ENCODE measurements around the gene PLCB4. TPM values are rescaled to one million over a fixed set of nuclear protein-coding genes. Genes with fewer than 3 reads are reported as not detected.

PLCB4 gene
- total and polyA plus RNA-seq, 2 experiments from 2014 or later = 6.5 to 16.1 TPM

DNA sequence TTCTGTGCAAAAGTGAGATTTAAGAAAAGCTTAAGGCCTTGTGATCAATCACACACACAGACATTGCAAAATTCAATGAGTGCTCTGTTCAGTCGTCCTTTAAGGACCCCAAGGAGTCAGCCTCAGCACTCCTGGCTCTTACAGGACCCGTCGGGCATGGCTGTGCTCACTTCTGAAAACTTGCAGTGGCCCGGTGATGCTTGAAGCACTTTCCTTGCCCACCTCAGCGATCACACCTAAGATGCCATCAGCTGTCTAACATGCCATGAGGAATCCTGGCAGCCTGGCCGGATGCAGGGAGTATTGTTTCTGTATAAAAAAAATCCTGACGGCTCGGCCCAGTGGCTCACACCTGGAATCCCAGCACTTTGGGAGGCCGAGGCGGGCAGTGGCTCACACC, 344.1 kb downstream of the PLCB4 start:
- peaks cover 9% of the 10 kb centered on the region for H3K36me3 Mint-ChIP-seq (ENCODE audit: low read depth)
- ATAC-seq = no peak
- Histone ChIP-seq H3K36me3 (ENCODE audit: insufficient read depth) (no peaks in the 10 kb centered on the region), H2AFZ (no peak overlapping the region), H3K4me2 (no peak overlapping the region), H3F3A (replicated peaks; ENCODE audit: low read depth) (no peaks in the 10 kb centered on the region), H3K4me1 (ENCODE audit: insufficient read depth) (no peaks in the 10 kb centered on the region), H4K20me1 (replicated peaks; ENCODE audit: insufficient read depth) (no peaks in the 10 kb centered on the region), H3K27me3 (ENCODE audit: insufficient read depth) (no peaks in the 10 kb centered on the region), H3K4me3 (no peak overlapping the region), H3K79me2 (replicated peaks; ENCODE audit: insufficient read depth) (no peaks in the 10 kb centered on the region), H3K9me2 (ENCODE audit: insufficient read depth) (no peaks in the 10 kb centered on the region), H3K27ac (ENCODE audit: low read depth) (no peak overlapping the region)
- DNase-seq (ENCODE audit: low spot score) = no peak
- no peak overlapping the region for H3K27ac Mint-ChIP-seq
- H3K4me3 Mint-ChIP-seq = no peak overlapping the region
- H3K9me3 Mint-ChIP-seq = no peaks in the 10 kb centered on the region
- no peaks in the 10 kb centered on the region for H3K27me3 Mint-ChIP-seq (ENCODE audit: insufficient read depth, low read depth, poor library complexity)
- TF ChIP-seq, protein P1, sequence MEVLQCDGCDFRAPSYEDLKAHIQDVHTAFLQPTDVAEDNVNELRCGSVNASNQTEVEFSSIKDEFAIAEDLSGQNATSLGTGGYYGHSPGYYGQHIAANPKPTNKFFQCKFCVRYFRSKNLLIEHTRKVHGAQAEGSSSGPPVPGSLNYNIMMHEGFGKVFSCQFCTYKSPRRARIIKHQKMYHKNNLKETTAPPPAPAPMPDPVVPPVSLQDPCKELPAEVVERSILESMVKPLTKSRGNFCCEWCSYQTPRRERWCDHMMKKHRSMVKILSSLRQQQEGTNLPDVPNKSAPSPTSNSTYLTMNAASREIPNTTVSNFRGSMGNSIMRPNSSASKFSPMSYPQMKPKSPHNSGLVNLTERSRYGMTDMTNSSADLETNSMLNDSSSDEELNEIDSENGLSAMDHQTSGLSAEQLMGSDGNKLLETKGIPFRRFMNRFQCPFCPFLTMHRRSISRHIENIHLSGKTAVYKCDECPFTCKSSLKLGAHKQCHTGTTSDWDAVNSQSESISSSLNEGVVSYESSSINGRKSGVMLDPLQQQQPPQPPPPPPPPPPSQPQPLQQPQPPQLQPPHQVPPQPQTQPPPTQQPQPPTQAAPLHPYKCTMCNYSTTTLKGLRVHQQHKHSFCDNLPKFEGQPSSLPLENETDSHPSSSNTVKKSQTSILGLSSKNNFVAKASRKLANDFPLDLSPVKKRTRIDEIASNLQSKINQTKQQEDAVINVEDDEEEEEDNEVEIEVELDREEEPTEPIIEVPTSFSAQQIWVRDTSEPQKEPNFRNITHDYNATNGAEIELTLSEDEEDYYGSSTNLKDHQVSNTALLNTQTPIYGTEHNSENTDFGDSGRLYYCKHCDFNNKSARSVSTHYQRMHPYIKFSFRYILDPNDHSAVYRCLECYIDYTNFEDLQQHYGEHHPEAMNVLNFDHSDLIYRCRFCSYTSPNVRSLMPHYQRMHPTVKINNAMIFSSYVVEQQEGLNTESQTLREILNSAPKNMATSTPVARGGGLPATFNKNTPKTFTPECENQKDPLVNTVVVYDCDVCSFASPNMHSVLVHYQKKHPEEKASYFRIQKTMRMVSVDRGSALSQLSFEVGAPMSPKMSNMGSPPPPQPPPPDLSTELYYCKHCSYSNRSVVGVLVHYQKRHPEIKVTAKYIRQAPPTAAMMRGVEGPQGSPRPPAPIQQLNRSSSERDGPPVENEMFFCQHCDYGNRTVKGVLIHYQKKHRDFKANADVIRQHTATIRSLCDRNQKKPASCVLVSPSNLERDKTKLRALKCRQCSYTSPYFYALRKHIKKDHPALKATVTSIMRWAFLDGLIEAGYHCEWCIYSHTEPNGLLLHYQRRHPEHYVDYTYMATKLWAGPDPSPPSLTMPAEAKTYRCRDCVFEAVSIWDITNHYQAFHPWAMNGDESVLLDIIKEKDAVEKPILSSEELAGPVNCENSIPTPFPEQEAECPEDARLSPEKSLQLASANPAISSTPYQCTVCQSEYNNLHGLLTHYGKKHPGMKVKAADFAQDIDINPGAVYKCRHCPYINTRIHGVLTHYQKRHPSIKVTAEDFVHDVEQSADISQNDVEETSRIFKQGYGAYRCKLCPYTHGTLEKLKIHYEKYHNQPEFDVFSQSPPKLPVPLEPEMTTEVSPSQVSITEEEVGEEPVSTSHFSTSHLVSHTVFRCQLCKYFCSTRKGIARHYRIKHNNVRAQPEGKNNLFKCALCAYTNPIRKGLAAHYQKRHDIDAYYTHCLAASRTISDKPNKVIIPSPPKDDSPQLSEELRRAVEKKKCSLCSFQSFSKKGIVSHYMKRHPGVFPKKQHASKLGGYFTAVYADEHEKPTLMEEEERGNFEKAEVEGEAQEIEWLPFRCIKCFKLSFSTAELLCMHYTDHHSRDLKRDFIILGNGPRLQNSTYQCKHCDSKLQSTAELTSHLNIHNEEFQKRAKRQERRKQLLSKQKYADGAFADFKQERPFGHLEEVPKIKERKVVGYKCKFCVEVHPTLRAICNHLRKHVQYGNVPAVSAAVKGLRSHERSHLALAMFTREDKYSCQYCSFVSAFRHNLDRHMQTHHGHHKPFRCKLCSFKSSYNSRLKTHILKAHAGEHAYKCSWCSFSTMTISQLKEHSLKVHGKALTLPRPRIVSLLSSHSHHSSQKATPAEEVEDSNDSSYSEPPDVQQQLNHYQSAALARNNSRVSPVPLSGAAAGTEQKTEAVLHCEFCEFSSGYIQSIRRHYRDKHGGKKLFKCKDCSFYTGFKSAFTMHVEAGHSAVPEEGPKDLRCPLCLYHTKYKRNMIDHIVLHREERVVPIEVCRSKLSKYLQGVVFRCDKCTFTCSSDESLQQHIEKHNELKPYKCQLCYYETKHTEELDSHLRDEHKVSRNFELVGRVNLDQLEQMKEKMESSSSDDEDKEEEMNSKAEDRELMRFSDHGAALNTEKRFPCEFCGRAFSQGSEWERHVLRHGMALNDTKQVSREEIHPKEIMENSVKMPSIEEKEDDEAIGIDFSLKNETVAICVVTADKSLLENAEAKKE (CRISPR knock-in tag; IDR thresholded peaks at IDR 0.05) = no peak
- TF ChIP-seq JUNB (IDR thresholded peaks at IDR 0.05; ENCODE audit: unreplicated experiment) (no peak), STAT1 (IDR thresholded peaks at IDR 0.05; ENCODE audit: unreplicated experiment) (no peak), ZNF114 (CRISPR knock-in tag; IDR thresholded peaks at IDR 0.05) (no peak), EZH2 (IDR thresholded peaks at IDR 0.05; ENCODE audit: low read depth, unreplicated experiment) (no peak), ZNF331 (CRISPR knock-in tag; IDR thresholded peaks at IDR 0.05; ENCODE audit: low read depth) (no peak), POLR2AphosphoS5 (IDR thresholded peaks at IDR 0.05; ENCODE audit: low read depth) (no peak)
- TF ChIP-seq, protein P2, sequence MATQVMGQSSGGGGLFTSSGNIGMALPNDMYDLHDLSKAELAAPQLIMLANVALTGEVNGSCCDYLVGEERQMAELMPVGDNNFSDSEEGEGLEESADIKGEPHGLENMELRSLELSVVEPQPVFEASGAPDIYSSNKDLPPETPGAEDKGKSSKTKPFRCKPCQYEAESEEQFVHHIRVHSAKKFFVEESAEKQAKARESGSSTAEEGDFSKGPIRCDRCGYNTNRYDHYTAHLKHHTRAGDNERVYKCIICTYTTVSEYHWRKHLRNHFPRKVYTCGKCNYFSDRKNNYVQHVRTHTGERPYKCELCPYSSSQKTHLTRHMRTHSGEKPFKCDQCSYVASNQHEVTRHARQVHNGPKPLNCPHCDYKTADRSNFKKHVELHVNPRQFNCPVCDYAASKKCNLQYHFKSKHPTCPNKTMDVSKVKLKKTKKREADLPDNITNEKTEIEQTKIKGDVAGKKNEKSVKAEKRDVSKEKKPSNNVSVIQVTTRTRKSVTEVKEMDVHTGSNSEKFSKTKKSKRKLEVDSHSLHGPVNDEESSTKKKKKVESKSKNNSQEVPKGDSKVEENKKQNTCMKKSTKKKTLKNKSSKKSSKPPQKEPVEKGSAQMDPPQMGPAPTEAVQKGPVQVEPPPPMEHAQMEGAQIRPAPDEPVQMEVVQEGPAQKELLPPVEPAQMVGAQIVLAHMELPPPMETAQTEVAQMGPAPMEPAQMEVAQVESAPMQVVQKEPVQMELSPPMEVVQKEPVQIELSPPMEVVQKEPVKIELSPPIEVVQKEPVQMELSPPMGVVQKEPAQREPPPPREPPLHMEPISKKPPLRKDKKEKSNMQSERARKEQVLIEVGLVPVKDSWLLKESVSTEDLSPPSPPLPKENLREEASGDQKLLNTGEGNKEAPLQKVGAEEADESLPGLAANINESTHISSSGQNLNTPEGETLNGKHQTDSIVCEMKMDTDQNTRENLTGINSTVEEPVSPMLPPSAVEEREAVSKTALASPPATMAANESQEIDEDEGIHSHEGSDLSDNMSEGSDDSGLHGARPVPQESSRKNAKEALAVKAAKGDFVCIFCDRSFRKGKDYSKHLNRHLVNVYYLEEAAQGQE (IDR thresholded peaks at IDR 0.05; ENCODE audit: unreplicated experiment) = no peak
- TF ChIP-seq, protein P3, sequence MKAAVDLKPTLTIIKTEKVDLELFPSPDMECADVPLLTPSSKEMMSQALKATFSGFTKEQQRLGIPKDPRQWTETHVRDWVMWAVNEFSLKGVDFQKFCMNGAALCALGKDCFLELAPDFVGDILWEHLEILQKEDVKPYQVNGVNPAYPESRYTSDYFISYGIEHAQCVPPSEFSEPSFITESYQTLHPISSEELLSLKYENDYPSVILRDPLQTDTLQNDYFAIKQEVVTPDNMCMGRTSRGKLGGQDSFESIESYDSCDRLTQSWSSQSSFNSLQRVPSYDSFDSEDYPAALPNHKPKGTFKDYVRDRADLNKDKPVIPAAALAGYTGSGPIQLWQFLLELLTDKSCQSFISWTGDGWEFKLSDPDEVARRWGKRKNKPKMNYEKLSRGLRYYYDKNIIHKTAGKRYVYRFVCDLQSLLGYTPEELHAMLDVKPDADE (IDR thresholded peaks at IDR 0.05) = no peak
- no peaks in the 10 kb centered on the region; the same call in 2 of the 3 replicates for H3K4me1 Mint-ChIP-seq

Data from GM23338 (cell line).